Kidney (tissue), 14 donors: ENCODE data around the gene GRK1. TPM values are rescaled to one million over a fixed set of nuclear protein-coding genes. Genes with fewer than 3 reads are reported as not detected.

Experiments
- DNase-seq, 5 donors: peaks; one replicate each; pipeline ENCODE4 v3.0.0-alpha.2; 2013 to 2020
- FAIRE-seq: peaks from 2 replicates; lab custom pipeline; 2012; peaks lifted over from hg19 to GRCh38; lab: Jason Lieb, UNC
- H3K27ac ChIP-seq, 2 donors: one replicate each; pipeline ENCODE4 v1.7.0; 2013; ENCODE audit warnings: low read depth in 2 of 2, low read length in 2 of 2, inconsistent platforms in 1 of 2
- H3K27me3 ChIP-seq: one replicate; pipeline ENCODE4 v1.7.1; 2013; ENCODE audit warnings: low read length, inconsistent platforms; ENCODE audit not compliant: control insufficient read depth, insufficient read depth
- H3K36me3 ChIP-seq, 3 donors: one replicate each; pipeline versions ENCODE4 v1.7.0 to v1.7.1; 2013; ENCODE audit warnings: low read length in 3 of 3, control low read depth in 1 of 3, inconsistent platforms in 1 of 3; ENCODE audit not compliant: insufficient read depth in 3 of 3, control insufficient read depth in 2 of 3
- H3K4me1 ChIP-seq, 3 donors: one replicate each; pipeline versions ENCODE4 v1.7.0 to v1.7.1; 2013; ENCODE audit warnings: low read length in 3 of 3, inconsistent platforms in 1 of 3, low read depth in 1 of 3; ENCODE audit not compliant: control insufficient read depth in 2 of 3, insufficient read depth in 2 of 3
- H3K4me3 ChIP-seq, 3 donors: one replicate each; pipeline versions ENCODE4 v1.7.0 to v1.8.1; 2013; ENCODE audit warnings: low read length in 3 of 3, control low read depth in 1 of 3, inconsistent platforms in 1 of 3
- H3K9ac ChIP-seq, 3 donors: one replicate each; pipeline versions ENCODE4 v1.7.0 to v1.7.1; 2013; ENCODE audit warnings: low read length in 3 of 3, control low read depth in 1 of 3, inconsistent platforms in 1 of 3
- H3K9me3 ChIP-seq, 3 donors: one replicate each; pipeline versions ENCODE4 v1.7.0 to v1.7.1; 2013; ENCODE audit warnings: low read length in 3 of 3, control low read depth in 1 of 3, inconsistent platforms in 1 of 3; ENCODE audit not compliant: control insufficient read depth in 2 of 3, insufficient read depth in 1 of 3
- intact Hi-C: fragments of 100-400 bp; cut with DNase I; formaldehyde crosslinking; loops from one replicate; pipeline ENCODE4 v1.11.1; 2022
- polyA plus RNA-seq: library from polyadenylated mRNA; stranded (reverse); fragments of 350-450 nt; fragmentation: Illumina TruSeq; extraction: RNeasy Lipid Tissue Mini Kit (QIAGEN cat#74804); gene quantifications from one replicate; pipeline ENCODE4 v1.2.3, GENCODE V29; 2014; ENCODE audit warnings: low read depth, low replicate concordance; ENCODE audit not compliant: insufficient read depth
- total RNA-seq: library from RNA; stranded (reverse); fragmentation: NEBNext Ultra II Directional; extraction: Animal tissue kit (Norgen Biotek cat#: 25700); gene quantifications from one replicate; pipeline ENCODE4 v1.2.1, GENCODE V29; 2021
- TF ChIP-seq, protein P1 (sequence below): IDR thresholded peaks from 3 replicates; pipeline ENCODE4 v1.5.1; 2012; ENCODE audit warnings: mild to moderate bottlenecking, moderate library complexity, borderline replicate concordance; ENCODE audit not compliant: insufficient read depth; ENCODE audit errors: extremely low read depth
- donor health status: control.
- donor health status: control.
- donor health status: control.
- donor health status: control.
- donor health status: control.
- donor health status: DM: yes; HTN: yes; CAD: no.
- donor health status: Normal renal cell carcinoma (clear cell type).

Gene GRK1
- total and polyA plus RNA-seq, 2 donors from 2014 or later, result not detected

DNA sequence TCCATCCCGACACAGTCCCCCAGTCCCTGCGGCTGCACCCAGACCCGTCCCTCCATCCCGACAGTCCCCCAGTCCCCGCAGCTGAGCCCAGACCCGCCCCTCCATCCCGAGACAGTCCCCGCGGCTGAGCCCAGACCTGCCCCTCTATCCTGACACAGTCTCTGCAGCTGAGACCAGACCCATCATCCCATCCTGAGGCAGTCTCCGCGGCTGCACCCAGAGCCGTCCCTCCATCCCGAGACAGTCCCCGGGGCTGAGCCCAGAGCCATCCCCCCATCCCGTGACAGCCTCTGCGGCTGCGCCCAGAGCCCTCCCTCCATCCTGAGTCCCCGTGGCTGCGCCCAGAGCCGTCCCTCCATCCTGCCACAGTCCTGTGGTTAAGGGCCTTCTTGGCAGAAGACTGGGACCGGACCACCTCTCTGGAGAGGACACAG, 63.3 kb downstream of the GRK1 start:
- H3K9ac ChIP-seq, result no peak overlapping the region
- no peaks in the 10 kb centered on the region for H3K4me1 ChIP-seq
- H3K27ac ChIP-seq, result no peak overlapping the region
- peak in 1 of 5 donors; percentile 59 for DNase-seq
- no peak overlapping the region for H3K4me3 ChIP-seq
- FAIRE-seq, result no peak
- H3K27me3 ChIP-seq, result peaks cover 7% of the 10 kb centered on the region
- intact Hi-C loops, result no loop called here
- TF ChIP-seq, protein P1, sequence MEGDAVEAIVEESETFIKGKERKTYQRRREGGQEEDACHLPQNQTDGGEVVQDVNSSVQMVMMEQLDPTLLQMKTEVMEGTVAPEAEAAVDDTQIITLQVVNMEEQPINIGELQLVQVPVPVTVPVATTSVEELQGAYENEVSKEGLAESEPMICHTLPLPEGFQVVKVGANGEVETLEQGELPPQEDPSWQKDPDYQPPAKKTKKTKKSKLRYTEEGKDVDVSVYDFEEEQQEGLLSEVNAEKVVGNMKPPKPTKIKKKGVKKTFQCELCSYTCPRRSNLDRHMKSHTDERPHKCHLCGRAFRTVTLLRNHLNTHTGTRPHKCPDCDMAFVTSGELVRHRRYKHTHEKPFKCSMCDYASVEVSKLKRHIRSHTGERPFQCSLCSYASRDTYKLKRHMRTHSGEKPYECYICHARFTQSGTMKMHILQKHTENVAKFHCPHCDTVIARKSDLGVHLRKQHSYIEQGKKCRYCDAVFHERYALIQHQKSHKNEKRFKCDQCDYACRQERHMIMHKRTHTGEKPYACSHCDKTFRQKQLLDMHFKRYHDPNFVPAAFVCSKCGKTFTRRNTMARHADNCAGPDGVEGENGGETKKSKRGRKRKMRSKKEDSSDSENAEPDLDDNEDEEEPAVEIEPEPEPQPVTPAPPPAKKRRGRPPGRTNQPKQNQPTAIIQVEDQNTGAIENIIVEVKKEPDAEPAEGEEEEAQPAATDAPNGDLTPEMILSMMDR, result no peak
- no peaks in the 10 kb centered on the region for H3K36me3 ChIP-seq
- peaks cover 0 to 5% (median 4%) of the 10 kb centered on the region in 3 donors for H3K9me3 ChIP-seq

DNA sequence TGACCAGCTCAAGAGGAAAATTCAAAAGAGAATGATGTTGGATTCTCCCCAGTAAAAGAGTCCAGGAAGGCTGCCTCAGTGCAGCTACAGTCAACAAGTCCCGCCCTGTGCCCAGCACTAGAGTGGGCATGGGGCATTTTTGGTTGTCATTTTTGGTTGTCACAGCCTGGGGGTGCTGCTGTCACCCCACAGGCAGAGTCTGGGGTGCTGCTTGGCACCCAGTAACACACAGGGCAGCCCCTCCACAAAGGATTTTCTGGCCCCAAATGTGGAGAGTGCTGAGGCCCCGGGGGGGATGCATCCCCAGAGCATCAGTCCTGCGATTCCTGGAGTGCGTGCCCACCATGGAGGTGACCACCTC, 63.8 kb downstream of the GRK1 start:
- no peak overlapping the region for H3K4me3 ChIP-seq
- FAIRE-seq, result no peak

DNA sequence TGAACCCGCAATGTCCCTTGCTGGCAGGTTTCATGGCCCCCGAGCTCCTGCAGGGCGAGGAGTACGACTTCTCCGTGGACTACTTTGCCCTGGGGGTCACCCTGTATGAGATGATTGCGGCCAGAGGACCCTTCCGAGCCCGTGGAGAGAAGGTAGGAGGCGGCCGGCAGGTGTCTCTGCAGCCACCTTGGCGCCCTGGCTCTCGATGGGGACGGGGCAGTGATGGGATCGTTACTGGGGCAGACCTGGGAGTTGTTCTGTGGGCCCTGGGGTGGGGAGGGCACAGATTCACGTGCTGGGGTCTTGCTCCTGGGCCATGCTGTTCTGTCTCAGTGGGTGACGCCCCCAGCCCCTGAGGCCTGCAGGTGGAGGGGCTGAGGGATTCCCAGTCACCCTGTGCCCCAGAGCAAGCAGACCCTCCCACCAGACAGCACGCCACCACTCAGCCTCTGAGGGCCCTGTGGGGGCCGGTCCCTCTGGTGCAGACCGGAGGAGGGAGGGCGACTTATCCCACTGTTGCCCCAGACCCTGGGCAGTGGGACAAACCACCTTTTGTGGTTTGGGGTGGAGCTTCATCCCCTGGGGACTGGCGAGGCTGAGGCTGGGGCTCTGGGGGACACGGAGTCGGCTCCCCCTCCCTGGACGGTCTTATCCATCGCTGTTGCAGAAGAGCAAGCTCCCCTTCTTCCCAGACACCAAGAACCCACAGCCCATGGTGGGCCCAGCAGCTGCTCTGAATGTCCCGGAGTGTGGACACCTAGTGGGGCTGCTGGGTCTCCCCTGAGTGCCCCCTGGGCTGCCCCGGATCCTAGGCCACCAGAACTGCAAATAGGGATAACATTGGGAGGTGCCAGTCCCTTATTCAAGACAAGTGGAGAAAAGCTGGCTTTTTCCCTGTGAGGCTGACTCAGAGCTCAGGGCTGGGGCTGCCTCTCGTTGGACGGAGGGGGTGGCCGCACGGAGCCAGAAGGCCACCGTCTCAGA, 64.5 kb downstream of the GRK1 start:
- H3K9ac ChIP-seq, result no peak overlapping the region
- H3K9me3 ChIP-seq, result peaks cover 0 to 5% (median 4%) of the 10 kb centered on the region in 3 donors
- no peak overlapping the region for H3K27ac ChIP-seq
- H3K36me3 ChIP-seq, result no peaks in the 10 kb centered on the region
- TF ChIP-seq, protein P1, result no peak
- intact Hi-C loops, result no loop called here
- H3K4me3 ChIP-seq, result no peak overlapping the region
- peaks cover 7% of the 10 kb centered on the region for H3K27me3 ChIP-seq
- no peak for FAIRE-seq
- H3K4me1 ChIP-seq, result no peaks in the 10 kb centered on the region
- DNase-seq, result peak in 1 of 5 donors; percentile 61

More for the DNA sequence above, 63.8 kb downstream of the GRK1 start:
- Histone ChIP-seq H3K9ac (no peak overlapping the region), H3K9me3 (peaks cover 0 to 5% (median 4%) of the 10 kb centered on the region in 3 donors), H3K27ac (no peak overlapping the region), H3K27me3 (peaks cover 7% of the 10 kb centered on the region), H3K4me1 (no peaks in the 10 kb centered on the region), H3K36me3 (no peaks in the 10 kb centered on the region)
- intact Hi-C loops, result no loop called here
- TF ChIP-seq, protein P1, result no peak
- peak in 1 of 5 donors; percentile 50 for DNase-seq
